Endothelial cell of umbilical vein (primary cell): ENCODE data around the gene FZD2.

Experiments
- CTCF ChIP-seq, 2 donors: IDR thresholded peaks; 1 replicate in 1 of 2; 2 replicates in 1 of 2; pipeline ENCODE4 v1.5.1; 2011; ENCODE audit warnings: low read length in 2 of 2, mild to moderate bottlenecking in 2 of 2, moderate library complexity in 2 of 2, control low read depth in 1 of 2, inconsistent platforms in 1 of 2, low read depth in 1 of 2; ENCODE audit not compliant: insufficient read depth in 1 of 2; ENCODE audit errors: extremely low read depth in 1 of 2
- EZH2 ChIP-seq: IDR thresholded peaks from 2 replicates; pipeline ENCODE4 v1.6.1; 2012; ENCODE audit warnings: borderline replicate concordance, low read depth, mild to moderate bottlenecking, moderate library complexity, low read length, inconsistent platforms; ENCODE audit not compliant: severe bottlenecking
- JUN ChIP-seq: IDR thresholded peaks from 2 replicates; pipeline ENCODE4 v1.6.1; 2011; ENCODE audit warnings: borderline replicate concordance, low read depth; ENCODE audit not compliant: insufficient read length, insufficient read depth
- MAX ChIP-seq: IDR thresholded peaks from 2 replicates; pipeline ENCODE4 v1.6.1; 2011; ENCODE audit not compliant: insufficient read depth, insufficient read length
- MYC ChIP-seq: IDR thresholded peaks from one replicate; pipeline ENCODE4 v1.6.1; 2011; ENCODE audit warnings: mild to moderate bottlenecking, low read depth, low read length
- POLR2A ChIP-seq: IDR thresholded peaks from 2 replicates; pipeline ENCODE4 v1.6.1; 2012; ENCODE audit warnings: low read depth, mild to moderate bottlenecking, control low read depth, low read length
- POLR2AphosphoS5 ChIP-seq: IDR thresholded peaks from 2 replicates; pipeline ENCODE4 v1.6.1; 2012; ENCODE audit warnings: low read depth, mild to moderate bottlenecking, control low read depth, low read length, moderate library complexity; ENCODE audit not compliant: insufficient read depth

GRCh38 chr17:44518032-44518431 is 39.3 kb upstream of the FZD2 start:
- TF ChIP-seq CTCF (IDR thresholded peaks at IDR 0.05; ENCODE audit: extremely low read depth in 1 of 2, insufficient read depth in 1 of 2, low read depth in 1 of 2, low read length in 2 of 2) (no peak), JUN (no peak), MYC (no peak), POLR2A (no peak), EZH2 (no peak), MAX (no peak), POLR2AphosphoS5 (no peak)
